Nephron (organoid): Measurements from ENCODE around the gene ZNF335.
"Not testable (repeated sequence)": the region's sequence is repeated elsewhere in the genome, so short reads cannot be mapped to it uniquely, and the experiment has no call there.

Source experiments
- H3K27ac Mint-ChIP-seq, 3 experiments: 2 replicates each; pipeline ENCODE4 v1.8.0; 2020; ENCODE audit warnings: mixed read lengths in 3 of 3, mild to moderate bottlenecking in 2 of 3, moderate library complexity in 1 of 3
- H3K27me3 Mint-ChIP-seq: 2 replicates; pipeline ENCODE4 v1.8.0; 2021; ENCODE audit warnings: low read depth, mild to moderate bottlenecking, moderate library complexity, mixed read lengths
- H3K36me3 Mint-ChIP-seq: 2 replicates; pipeline ENCODE4 v1.8.0; 2020; ENCODE audit warnings: low read depth, mixed read lengths
- H3K4me1 Mint-ChIP-seq: 2 replicates; pipeline ENCODE4 v1.8.0; 2020; ENCODE audit warnings: mixed read lengths
- H3K4me3 Mint-ChIP-seq, 3 experiments: 2 replicates each; pipeline ENCODE4 v1.8.0; 2020; ENCODE audit warnings: mild to moderate bottlenecking in 3 of 3, mixed read lengths in 3 of 3, moderate library complexity in 2 of 3
- H3K9me3 Mint-ChIP-seq: 2 replicates; pipeline ENCODE4 v1.8.0; 2020; ENCODE audit warnings: mixed read lengths
- CTCF ChIP-seq, 3 experiments: fragments of 200-600 bp; sonication (generic); IDR thresholded peaks; one replicate each; pipeline ENCODE4 v1.5.0; 2021; ENCODE audit warnings: antibody characterized with exemption in 3 of 3; ENCODE audit not compliant: unreplicated experiment in 3 of 3

Gene ZNF335

GRCh38 chr20:45935416-45936046 lies 36.5 kb downstream of the ZNF335 start:
- Mint-ChIP-seq H3K4me1 (peaks cover 19% of the 10 kb centered on the region), H3K27ac (peak overlapping the region; percentile 97 to 100 (median 99)), H3K4me3 (peak overlapping the region; percentile 88 to 95 (median 93)), H3K36me3 (peaks cover 31% of the 10 kb centered on the region), H3K9me3 (no peaks in the 10 kb centered on the region), H3K27me3 (no peaks in the 10 kb centered on the region)
- TF ChIP-seq CTCF (IDR thresholded peaks at IDR 0.05; ENCODE audit: unreplicated experiment in 3 of 3): no peak

- Mint-ChIP-seq H3K4me3 (peak within 1 kb of the TSS; percentile 99 to 100 (median 99)), H3K27me3 (no peaks in the 10 kb centered on the region), H3K9me3 (no peaks in the 10 kb centered on the region), H3K4me1 (peaks cover 19% of the 10 kb centered on the region), H3K27ac (peak within 1 kb of the TSS; percentile 99 to 100 (median 100)), H3K36me3 (peaks cover 26% of the 10 kb centered on the region)
- no peak for TF ChIP-seq CTCF (IDR thresholded peaks at IDR 0.05; ENCODE audit: unreplicated experiment in 3 of 3)
Observed at GRCh38 chr20:45934586-45935415, 37.2 kb downstream of the ZNF335 start, which contains the start of gene PCIF1. Gene PCIF1, plus strand, starts transcription at chr20:45934683. Its CDS starts 4,317 bp downstream, at chr20:45939000.

- peaks cover 19% of the 10 kb centered on the region for H3K4me1 Mint-ChIP-seq
- no peak for TF ChIP-seq CTCF (IDR thresholded peaks at IDR 0.05; ENCODE audit: unreplicated experiment in 3 of 3)
- H3K9me3 Mint-ChIP-seq: no peaks in the 10 kb centered on the region
- H3K27me3 Mint-ChIP-seq: no peaks in the 10 kb centered on the region
- peak overlapping the region; percentile 99 to 100 (median 99) for H3K4me3 Mint-ChIP-seq
- peaks cover 20% of the 10 kb centered on the region for H3K36me3 Mint-ChIP-seq
- peak overlapping the region; percentile 99 to 100 (median 100) for H3K27ac Mint-ChIP-seq
Observed at GRCh38 chr20:45934046-45934585, 37.9 kb downstream of the ZNF335 start.

- H3K4me3 Mint-ChIP-seq: peak overlapping the region; percentile 99 to 100 (median 99)
- TF ChIP-seq CTCF (IDR thresholded peaks at IDR 0.05; ENCODE audit: unreplicated experiment in 3 of 3): peak in 2 of 3 experiments; percentile 12 to 38
- H3K27me3 Mint-ChIP-seq: no peaks in the 10 kb centered on the region
- H3K4me1 Mint-ChIP-seq: peaks cover 19% of the 10 kb centered on the region
- H3K27ac Mint-ChIP-seq: peak overlapping the region; percentile 99 to 100 (median 100)
- peaks cover 14% of the 10 kb centered on the region for H3K36me3 Mint-ChIP-seq
- H3K9me3 Mint-ChIP-seq: no peaks in the 10 kb centered on the region
Observed at GRCh38 chr20:45933266-45934045, 38.5 kb downstream of the ZNF335 start.

GRCh38 chr20:45931680-45932079 lies 40.3 kb downstream of the ZNF335 start:
- peak overlapping the region; percentile 8 to 47 (median 41) for H3K4me3 Mint-ChIP-seq
- H3K9me3 Mint-ChIP-seq, H3K27me3 Mint-ChIP-seq, H3K27ac Mint-ChIP-seq, H3K36me3 Mint-ChIP-seq: not testable (repeated sequence)
- H3K4me1 Mint-ChIP-seq: peaks cover 11% of the 10 kb centered on the region
